ENCODE measurements around the gene SMARCAL1. TPM values are rescaled to one million over a fixed set of nuclear protein-coding genes. Genes with fewer than 3 reads are reported as not detected.
"Not testable (repeated sequence)": the region's sequence is repeated elsewhere in the genome, so short reads cannot be mapped to it uniquely, and the experiment has no call there.

SMARCAL1 gene
- 6.5 TPM for total RNA-seq

- DNase-seq (ENCODE audit: low spot score) = peak; percentile 99
- ATAC-seq = peak; percentile 96
Observed at GRCh38 chr2:216412022-216412999, at the start of gene SMARCAL1. TSS of gene SMARCAL1 (plus strand) at chr2:216412484. CDS start at chr2:216414705, 2,221 bp downstream.

GRCh38 chr2:216362730-216363129, 49.6 kb upstream of the SMARCAL1 start:
- DNase-seq (ENCODE audit: low spot score) (no peak), ATAC-seq (no peak)

DNA sequence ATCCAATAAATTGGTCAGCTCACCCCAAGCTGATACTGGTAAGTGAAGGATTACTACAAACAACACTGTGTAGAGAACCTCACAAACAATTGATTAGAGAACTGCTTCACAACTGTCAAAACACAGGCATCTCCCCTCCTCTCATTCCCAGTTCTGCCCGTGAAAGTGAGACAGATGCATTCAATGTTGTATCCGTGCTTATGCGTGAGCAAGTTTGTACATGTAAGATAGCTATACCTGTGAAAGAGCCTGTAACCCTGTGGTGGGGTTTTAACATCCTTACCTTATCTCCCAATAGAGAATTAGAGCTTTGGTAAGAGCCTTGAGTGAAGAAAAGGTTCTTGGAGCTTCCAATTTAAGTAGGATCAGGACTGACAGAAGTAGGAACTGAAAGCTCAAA, 49.1 kb upstream of the SMARCAL1 start:
- ATAC-seq = no peak

GRCh38 chr2:216365518-216365917, 46.8 kb upstream of the SMARCAL1 start:
- ATAC-seq = no peak

More for the DNA sequence above, 49.1 kb upstream of the SMARCAL1 start:
- DNase-seq (ENCODE audit: low spot score) = no peak

DNA sequence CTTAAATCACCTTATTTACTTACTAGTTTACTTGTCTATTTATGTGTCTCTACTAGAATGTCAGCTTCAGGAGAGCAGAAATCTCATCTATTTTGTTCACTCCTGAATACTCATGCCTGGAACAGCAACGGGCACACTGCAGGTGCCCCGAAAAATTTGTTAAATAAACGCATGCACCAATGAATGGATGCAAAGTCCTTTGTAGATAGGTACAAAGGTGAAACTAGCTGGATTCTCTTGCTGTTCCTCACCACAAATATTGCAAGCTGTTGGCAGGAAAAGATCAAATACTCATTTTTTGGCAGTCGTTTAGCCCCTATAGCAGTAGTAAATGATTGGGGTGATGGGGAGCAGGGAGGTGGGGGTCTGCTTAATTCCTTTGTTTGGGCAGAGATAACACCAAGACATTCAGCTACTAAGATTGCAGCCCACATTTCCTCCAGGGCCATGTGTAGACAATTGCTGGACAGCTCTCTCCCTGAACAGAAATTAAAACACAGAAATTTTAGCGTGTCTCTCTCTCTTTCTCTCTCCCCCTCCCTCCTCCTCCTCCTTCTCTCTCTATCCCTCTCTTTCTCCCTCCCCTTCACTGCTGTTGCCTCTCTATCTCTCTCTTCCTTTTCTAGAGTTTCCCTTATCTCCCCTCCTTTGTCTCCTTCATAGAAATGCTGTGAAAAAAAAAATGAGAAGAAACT, 45.4 kb upstream of the SMARCAL1 start:
- ATAC-seq (peak; percentile 68), DNase-seq (ENCODE audit: low spot score) (no peak)

More at GRCh38 chr2:216365518-216365917, 46.8 kb upstream of the SMARCAL1 start:
- DNase-seq (ENCODE audit: low spot score) = no peak

GRCh38 chr2:216369821-216370220, 42.5 kb upstream of the SMARCAL1 start:
- ATAC-seq = no peak
- DNase-seq (ENCODE audit: low spot score) = no peak

DNA sequence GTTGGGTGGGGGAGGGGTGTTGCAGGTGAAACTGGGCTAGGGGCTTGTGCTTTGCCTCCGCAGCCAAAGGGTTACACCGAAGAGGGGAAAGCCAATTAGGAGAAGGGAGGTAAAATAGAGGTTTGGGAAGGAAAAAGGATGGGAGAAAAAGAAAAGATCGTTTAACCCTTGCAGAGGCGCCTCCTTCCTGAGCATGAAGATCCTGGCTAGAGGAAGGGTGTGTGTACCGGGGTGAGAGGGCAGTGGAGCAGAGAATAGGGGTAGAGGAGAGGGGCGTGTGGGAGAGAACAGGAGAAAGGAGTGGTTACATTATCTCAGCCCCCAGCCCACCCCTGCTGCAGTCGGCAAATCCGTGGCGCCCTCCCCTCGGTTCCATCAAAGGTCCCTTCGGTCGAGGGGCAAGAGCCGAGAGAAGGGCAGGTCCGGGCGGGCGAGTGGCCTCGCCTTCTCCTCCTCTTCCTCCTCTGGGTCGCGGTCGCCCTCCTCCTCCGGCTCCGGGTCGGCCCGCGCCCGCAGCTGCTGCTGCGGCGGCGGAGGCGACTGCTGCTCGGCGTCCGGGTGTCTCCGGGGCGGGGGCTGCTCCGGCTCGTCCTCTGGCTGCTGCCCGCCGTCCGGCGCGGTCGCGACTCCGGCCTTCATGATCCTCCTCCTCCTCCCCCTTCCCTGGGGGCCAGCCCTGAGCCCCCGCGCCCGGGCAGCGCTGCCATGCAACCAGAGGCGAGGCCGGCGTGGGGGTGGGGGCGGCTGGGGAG, 41.1 kb upstream of the SMARCAL1 start:
- DNase-seq (ENCODE audit: low spot score) = no peak

GRCh38 chr2:216371721-216372702, 40.3 kb upstream of the SMARCAL1 start, which contains the start of gene MARCHF4:
TSS of gene MARCHF4 (minus strand) at chr2:216372483. CDS start at chr2:216370260, 2,223 bp downstream.
- DNase-seq (ENCODE audit: low spot score) (peak; percentile 53), ATAC-seq (peak; percentile 96)

More for the DNA sequence above, 41.1 kb upstream of the SMARCAL1 start:
- no peak for ATAC-seq

- ATAC-seq (no peak), DNase-seq (ENCODE audit: low spot score) (no peak)
Observed at GRCh38 chr2:216372761-216373291, 39.5 kb upstream of the SMARCAL1 start.

DNA sequence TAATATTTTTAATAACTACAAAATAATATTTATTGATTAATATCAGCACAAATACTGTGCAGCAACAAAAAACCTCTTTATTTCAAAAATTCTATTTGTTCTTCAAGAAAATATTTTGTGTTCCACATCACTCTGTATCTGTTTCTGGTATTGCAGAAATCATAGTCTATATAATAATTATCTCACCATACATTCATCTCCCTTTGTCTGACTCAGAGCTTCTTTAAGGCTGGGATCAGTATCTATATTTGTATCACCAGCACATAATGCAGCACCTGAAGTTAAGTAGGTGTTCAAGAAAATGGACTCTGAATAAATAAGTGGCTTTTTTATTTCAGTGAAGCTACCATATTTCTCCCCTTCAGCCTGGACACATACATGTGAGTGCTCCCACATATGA, 38.4 kb upstream of the SMARCAL1 start:
- no peak for ATAC-seq

DNA sequence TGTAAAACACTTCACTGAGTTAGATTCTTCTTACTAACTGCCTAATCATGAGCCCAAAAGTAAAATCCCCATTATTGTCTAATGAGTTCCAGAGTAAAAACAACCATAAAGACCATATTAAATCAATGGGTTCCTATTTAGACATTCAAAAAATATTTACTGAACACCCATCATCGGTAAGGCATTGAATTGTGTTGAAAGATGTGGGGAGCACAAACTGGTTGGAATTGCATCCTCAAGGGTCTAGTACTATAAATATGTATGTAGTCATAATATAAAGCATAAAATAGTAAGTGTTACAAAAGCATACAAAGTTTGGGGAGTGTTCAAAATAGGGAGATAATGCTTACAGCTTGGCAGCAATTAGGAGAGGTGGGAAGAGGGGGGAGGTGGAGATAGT, 37.0 kb upstream of the SMARCAL1 start:
- DNase-seq (ENCODE audit: low spot score) = no peak
- no peak for ATAC-seq

More for the DNA sequence above, 38.4 kb upstream of the SMARCAL1 start:
- no peak for DNase-seq (ENCODE audit: low spot score)

DNA sequence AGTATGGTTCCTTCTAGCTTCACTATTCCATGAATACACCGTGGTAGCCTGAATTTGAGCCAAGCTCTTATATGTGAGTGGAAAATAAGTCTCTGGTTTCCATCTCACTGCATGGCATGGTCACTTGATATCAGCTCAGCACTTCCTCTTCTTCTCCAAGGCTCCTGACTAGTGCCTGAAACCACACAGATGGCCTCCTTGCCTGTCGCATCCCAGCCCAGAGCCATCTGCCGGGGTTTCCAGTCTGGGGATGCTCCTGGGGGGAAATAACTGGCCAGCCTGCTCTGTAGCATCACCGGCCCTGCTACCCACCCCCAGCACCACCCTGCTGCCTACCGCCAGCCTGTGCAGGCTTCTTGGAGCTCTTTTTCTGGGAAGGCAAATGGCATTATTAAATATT, 32.3 kb upstream of the SMARCAL1 start:
- no peak for DNase-seq (ENCODE audit: low spot score)
- ATAC-seq = no peak

GRCh38 chr2:216384409-216384808, 27.9 kb upstream of the SMARCAL1 start:
- DNase-seq (ENCODE audit: low spot score); ATAC-seq: not testable (repeated sequence)

GRCh38 chr2:216385478-216385877, 26.8 kb upstream of the SMARCAL1 start:
- ATAC-seq = no peak

GRCh38 chr2:216387262-216387661, 25.0 kb upstream of the SMARCAL1 start:
- DNase-seq (ENCODE audit: low spot score) (no peak), ATAC-seq (no peak)

More at GRCh38 chr2:216385478-216385877, 26.8 kb upstream of the SMARCAL1 start:
- DNase-seq (ENCODE audit: low spot score) = no peak

DNA sequence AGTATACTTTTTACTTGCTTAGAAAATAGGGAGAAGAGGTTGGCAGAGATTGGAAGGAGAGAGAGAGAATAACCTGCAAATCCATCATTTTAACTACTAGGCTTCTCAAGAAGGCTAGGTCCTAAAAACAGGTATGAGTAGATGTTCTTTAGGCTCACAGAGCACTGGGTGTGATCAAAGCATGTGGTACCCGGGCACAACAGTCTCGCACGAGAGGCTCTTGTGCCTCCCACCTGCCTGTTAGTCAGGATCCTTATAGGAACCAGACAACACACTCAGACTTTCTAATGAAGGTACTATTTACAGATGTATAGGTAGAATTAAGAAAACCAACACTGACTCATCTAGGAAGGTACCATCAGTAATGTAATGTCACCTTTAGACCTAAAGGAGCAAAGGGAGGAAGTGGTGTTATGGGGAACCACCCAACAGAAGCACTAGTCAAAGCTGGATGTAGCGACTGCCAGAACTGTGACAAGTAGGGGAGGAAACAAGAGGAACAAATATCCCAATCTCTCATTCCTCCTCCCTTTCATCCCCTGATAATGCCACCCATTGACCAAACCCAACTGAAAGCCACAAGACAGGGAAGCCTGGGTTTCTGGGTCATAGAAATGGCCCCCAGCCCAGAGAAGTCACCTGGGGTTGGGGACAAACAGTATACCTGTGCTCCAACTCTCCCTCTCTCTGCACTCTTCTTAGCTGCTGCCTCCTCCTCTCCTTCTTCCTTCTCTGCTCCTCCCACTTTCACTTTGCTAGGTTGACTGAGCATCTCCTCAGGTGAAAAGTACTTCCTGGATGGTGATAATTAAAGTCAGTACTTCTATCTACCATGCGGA, 24.0 kb upstream of the SMARCAL1 start:
- DNase-seq (ENCODE audit: low spot score) = no peak
- ATAC-seq = no peak

DNA sequence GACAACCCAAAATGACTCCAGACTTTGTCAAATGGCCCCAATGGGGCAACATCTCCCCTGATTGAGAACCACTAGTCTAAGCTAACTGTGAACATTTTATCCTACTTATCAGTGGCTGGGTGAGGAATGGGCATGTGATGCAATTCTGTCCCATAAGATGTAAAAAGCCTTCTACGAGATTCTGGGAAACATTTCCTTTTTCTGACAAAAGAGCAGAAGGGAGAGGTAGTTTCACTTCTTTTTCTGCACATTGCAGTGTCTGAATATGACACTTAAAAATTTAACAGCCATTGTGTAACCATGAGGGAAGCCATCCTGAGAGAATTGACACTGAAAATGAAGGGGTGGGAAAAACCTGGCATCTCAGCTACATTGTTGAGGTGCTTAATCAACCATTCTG, 22.7 kb upstream of the SMARCAL1 start:
- no peak for DNase-seq (ENCODE audit: low spot score)
- no peak for ATAC-seq

- DNase-seq (ENCODE audit: low spot score) (no peak), ATAC-seq (no peak)
Observed at GRCh38 chr2:216391401-216391800, 20.9 kb upstream of the SMARCAL1 start.
